Activated CD8-positive, alpha-beta memory T cell treated with anti-CD3 and anti-CD28 coated beads, Interleukin-2, amount 50 U/mL, for 1 hour (primary cell): ENCODE measurements around the gene AMHR2.
"Not testable (repeated sequence)": the region's sequence is repeated elsewhere in the genome, so short reads cannot be mapped to it uniquely, and the experiment has no call there.

Experiments used
- DNase-seq: peaks from one replicate; pipeline ENCODE4 v3.0.0-alpha.2; 2020; ENCODE audit errors: extremely low read depth

AMHR2 gene

DNA sequence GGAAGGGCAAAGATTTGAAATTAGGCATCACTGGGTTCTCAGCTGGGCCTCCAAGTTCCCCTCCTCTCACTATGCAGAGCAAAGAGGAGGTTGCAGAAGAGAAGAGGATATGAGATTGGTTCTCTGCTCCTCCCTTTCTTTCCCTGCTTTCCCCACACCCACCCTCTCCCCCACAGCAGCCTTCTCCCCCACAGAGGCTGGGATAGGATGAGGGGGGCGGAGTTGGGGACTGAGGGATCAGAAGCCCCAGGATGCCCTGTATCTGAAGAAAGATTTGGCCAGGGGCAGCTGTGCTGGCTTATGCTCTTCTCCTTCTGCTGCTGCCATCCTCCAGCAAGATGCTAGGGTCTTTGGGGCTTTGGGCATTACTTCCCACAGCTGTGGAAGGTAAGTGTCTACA is at the start of gene AMHR2:
AMHR2 (plus strand) TSS at position 259 of the 400 bp plus-strand sequence; CDS start at position 339, 80 bp downstream.
- no peak for DNase-seq

DNA sequence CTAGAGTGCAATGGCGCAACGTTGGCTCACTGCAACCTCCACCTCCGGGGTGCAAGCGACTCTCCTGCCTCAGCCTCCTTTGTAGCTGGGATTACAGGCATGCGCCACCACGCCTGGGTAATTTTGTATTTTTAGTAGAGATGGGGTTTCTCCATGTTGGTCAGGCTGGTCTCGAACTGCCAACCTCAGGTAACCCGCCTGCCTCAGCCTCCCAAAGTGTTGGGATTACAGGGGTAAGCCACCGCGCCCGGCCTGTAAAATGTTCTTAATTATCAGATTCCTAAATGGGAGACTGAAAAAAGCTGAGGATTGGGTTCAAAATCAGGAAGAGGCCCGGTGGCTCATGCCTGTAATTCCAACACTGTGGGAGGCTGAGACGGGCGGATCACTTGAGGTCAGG is 49.4 kb upstream of the AMHR2 start:
- not testable (repeated sequence) for DNase-seq

DNA sequence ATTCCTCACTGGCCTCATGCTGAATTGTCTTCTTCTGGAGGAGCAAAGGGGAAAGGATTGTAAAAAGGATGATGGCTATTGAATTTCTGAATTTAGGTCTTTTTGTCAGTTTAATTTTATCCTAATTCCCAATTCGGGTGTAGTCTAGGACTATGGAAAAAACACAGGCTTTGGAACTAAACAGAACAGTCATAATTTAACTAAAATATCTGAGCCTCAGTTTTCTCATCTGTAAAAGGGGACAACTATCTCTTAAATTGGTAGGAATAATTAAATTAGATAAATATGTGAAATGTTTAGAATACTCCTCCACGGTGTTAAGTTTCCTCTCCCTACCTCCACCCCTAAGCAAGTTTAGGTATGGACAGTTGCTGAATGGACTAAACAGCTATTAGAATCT is 46.9 kb upstream of the AMHR2 start:
- DNase-seq, result no peak

DNA sequence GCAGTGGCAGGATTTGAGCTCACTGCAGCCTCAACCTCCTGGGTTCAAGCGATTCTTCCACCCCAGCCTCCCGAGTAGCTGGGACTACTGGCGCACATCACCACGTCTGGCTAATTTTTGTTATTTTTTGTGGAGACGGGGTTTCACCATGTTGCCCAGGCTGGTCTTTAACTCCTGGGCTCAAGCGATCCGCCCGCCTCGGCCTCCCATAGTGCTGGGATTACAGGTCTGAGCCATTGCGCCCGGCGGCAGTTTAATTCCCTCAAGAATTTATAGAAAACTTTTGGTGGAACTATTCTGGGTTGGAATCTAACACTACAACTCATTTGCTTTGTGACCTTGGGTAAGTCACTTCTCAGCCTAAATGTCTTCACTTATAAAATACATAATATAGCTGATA is 45.4 kb upstream of the AMHR2 start:
- no peak for DNase-seq

DNA sequence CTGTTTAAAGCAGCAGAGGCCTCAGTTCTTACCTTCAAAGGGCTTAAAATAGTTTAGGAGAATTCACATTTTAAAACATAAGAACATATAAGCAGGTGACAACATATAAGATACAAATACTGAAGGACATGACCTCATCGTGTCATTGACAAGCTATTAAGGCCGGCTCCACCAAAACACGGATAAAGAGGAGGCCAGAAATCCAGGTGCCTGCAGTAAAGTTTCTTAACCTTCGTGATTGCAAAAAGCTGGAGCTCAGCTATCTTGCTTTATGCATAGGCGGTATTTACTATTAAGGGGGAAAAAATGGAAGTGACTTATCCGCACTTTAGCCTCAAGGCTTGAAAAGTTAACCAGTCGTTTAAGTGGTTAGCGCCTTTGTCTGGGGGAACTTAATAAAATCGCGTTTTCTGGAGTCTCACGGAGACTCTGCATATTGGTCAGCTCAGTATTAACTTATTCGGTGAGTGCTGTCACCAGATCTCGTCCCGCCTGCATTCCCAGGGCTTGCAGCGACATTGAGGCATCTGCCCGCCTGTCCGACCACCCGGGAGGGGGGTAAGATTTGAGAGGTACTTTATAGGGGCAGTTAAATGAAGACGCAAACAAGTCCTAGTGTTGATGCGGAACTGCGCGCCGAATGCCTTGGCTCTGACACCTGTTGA is 44.8 kb upstream of the AMHR2 start:
- no peak for DNase-seq

DNA sequence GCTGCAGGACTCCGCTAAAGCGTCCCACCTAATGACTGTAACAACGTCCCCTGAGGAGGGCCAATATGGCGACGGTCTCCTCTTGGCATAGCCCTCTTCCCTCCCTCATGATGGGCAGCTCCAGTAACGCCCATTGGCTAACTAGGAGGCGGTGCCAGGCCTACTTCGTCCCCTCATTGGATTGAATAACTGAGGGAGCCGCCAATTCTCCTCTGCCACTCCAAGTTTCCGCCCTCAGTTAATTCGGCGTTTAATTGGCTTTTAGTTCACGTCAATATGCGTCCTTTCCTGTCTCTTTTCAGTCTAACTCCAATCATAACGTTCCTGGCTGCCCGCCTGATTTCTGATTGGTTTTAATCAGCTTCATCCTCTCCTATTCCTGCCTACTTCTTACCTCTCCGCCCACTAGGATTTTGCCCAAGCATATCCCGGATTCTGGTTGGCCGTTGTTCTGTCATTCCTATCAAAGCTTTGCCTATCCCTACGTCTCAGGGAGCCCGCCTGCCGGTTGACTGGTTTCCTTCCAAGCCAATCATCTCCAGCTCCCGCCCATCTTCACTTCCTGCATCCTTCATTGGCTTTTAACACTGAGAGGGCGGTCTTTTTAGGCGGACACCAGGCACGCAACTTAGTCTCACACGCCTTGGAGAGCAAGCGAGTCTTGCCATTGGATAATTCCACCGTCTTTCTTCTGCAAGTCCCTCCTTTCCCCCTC is 44.1 kb upstream of the AMHR2 start:
- DNase-seq, result peak; percentile 97

DNA sequence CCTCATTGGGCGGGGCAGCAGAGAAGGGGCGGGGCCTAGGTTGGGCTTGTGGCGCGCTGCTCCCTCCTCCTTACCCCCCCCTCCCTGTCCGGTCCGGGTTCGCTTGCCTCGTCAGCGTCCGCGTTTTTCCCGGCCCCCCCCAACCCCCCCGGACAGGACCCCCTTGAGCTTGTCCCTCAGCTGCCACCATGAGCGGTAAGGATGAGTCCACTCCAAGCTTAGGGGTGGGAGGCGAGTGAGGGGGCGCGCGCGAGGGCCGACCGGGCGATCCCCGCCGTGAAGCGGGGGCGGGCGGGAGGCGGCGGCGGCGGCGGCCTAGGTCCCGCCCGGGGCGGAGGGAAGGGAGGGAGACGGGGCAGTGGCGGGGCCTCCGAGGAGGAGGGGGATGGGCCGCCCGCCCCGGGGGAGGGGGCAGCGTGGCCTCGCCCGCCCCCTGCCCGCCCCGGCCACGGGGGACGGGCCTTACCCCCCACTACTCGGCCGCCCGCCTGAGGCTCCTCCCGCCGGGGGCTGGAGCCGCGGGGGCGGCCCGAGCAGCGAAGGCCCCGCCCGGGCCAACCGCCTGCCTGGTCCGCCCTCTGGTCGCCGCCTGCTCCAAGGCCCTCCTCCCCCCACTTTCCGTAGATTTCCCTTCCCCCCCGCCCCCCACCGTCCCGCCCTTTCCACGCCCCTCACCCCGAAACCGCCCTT is 43.4 kb upstream of the AMHR2 start, which contains the start of gene SP1:
SP1 (plus strand) TSS at position 73 of the 690 bp plus-strand sequence; CDS start at position 189, 116 bp downstream.
- peak; percentile 63 for DNase-seq

DNA sequence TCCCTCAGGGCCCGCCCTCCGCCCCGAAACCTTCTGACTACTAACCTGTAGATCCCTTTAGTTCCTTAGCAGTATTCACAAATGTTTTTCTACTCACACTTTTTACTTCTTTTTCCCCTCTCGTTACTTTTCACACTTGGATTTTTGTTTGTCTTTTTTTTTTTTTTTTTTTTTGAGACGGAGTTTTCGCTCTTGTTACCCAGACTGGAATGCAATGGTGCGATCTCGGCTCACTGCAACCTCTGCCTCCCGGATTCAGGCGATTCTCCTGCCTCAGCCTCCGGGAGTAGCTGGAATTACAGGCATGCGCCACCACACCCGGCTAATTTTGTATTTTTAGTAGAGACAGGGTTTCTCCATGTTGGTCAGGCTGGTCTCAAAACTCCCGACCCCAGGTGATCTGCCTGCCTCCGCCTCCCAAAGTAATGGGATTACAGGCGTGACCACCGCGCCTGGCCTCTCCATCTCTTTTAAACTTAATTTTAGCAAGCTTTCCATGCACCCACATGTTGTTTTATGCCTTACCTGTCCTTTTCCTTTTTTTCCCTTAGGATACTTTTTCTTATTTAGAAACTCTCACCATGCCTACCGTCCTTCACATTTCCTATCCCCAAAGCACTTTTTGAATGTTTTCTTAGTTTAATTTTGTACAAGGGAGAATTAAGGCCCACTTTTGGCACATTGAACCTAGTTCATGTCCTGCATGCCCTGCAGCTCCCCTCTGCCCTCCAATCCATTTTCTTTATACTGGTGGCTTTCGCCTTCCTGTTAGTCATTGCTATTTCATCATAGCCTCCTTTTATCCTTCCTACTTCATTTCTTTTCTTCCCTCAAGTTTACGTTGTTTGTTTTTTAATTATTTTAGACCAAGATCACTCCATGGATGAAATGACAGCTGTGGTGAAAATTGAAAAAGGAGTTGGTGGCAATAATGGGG is 42.6 kb upstream of the AMHR2 start:
- DNase-seq, result no peak

DNA sequence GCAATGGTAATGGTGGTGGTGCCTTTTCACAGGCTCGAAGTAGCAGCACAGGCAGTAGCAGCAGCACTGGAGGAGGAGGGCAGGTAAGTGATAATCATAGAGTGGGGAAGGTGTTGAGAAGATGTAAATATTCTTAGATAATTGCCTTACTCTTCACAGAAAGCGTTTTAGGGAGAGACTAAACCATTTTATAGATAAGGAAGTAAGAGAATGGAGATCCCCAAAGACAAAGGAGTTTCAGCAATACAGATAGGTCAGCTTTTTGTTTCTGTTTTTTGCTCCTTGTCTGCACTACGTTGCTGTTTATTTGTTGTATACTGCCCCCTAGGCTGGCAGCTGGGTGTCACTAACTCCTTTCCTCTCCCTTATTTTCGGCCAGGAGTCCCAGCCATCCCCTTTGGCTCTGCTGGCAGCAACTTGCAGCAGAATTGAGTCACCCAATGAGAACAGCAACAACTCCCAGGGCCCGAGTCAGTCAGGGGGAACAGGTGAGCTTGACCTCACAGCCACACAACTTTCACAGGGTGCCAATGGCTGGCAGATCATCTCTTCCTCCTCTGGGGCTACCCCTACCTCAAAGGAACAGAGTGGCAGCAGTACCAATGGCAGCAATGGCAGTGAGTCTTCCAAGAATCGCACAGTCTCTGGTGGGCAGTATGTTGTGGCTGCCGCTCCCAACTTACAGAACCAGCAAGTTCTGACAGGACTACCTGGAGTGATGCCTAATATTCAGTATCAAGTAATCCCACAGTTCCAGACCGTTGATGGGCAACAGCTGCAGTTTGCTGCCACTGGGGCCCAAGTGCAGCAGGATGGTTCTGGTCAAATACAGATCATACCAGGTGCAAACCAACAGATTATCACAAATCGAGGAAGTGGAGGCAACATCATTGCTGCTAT is 41.7 kb upstream of the AMHR2 start:
- peak; percentile 7 for DNase-seq

DNA sequence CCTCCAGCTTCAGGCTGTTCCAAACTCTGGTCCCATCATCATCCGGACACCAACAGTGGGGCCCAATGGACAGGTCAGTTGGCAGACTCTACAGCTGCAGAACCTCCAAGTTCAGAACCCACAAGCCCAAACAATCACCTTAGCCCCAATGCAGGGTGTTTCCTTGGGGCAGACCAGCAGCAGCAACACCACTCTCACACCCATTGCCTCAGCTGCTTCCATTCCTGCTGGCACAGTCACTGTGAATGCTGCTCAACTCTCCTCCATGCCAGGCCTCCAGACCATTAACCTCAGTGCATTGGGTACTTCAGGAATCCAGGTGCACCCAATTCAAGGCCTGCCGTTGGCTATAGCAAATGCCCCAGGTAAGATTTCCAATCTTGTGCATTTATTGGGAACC is 40.4 kb upstream of the AMHR2 start:
- DNase-seq, result no peak

DNA sequence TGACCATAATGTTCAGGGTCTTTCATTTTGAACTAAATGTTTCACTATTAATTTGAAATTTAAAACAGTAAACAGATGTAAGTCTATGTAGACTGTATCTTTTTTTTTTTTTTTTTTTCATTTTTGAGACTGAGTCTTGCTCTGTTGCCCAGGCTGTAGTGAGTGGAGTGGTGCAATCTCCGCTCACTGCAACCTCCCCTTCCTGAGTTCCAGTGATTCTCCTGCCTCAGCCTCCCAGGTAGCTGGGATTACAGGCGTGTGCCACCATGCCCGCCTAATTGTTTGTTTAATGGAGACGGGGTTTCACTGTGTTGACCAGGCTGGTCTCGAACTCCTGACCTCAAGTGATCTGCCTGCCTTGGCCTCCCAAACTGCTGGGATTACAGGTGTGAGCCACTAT is 37.3 kb upstream of the AMHR2 start:
- not testable (repeated sequence) for DNase-seq

DNA sequence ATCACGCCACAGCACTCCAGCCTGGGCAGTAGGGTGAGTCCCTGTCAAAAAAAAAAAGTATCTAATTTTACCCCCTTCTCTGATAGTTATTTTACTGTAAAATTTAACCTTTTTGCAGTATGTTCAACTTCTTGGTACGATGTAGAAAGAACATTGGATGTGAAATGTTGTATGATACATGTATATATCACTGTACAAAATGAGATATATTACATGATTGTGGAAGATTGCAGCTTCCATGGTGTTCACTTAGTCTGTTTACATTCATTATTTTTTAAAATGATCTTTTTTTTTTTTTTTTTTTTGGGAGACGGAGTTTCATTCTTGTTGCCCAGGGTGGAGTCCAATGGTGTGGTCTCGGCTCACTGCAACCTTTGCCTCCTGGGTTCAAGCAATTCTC is 34.7 kb upstream of the AMHR2 start:
- DNase-seq, result no peak

DNA sequence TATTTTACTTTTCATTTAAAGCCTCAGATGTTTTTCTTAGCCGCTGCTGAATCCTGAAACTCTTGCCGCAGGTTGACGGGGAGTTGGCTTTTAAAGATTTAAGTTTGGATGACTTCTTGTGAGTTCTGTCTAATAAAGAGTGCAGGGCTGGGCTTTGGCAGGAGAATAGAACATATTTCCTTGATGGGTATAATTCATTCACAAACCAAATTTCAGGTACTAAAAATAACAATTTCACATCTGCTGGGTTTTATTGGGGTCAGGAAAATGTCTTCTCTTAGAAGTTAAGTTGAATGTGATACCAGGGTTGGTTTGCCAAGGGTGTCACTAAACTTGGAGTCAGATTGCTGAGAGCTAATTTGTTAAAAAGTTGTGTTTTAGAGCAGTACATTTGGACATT is 34.0 kb upstream of the AMHR2 start:
- no peak for DNase-seq

DNA sequence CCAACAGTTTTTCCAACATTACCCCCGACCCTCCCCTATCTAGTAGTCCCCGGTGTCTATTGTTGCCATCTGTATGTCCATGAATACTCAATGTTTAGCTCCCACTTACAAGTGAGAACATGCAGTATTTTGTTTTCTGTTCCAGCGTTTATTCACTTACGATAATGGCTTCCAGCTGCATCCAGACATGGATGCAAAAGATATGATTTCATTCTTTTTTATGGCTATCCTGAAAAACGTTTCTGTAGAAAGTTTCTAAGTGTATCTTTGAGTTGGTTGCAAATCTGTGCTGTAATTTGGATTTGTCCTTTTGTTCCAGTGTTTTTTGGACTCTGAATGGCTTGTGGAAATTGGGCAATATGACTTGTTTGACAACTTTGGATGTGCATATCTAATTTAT is 31.9 kb upstream of the AMHR2 start:
- no peak for DNase-seq

DNA sequence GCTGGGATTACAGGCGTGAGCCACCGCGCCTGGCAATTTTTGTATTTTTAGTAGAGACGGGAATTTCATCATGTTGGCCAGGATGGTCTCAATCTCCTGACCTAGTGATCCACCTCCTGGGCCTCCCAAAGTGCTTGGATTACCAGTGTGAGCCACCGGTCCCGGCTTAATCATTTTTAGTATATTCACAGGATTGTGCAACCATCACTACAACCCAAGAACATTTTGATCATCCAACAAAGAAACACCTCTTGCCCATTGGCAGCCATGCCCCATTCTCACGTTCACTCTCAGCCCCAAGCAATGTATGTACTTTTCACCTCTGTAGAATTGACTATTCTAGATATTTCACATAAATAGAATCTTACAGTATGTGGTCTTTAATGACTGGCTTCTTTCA is 23.8 kb upstream of the AMHR2 start:
- no peak for DNase-seq

DNA sequence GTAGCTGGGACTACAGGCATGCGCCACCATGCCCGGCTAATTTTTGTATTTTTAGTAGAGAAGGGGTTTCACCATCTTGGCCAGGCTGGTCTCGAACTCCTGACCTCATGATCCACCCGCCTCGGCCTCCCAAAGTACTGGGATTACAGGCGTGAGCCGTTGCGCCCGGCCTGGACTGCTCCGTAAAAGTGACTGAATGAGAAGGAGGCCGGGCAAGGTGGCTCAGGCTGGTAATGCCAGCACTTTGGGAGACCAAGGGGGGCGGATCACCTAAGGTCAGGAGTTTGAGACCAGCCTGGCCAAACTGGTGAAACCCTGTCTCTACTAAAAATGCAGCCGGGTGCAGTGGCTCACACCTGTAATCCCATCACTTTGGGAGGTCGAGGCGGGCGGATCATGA is 21.3 kb upstream of the AMHR2 start:
- not testable (repeated sequence) for DNase-seq

DNA sequence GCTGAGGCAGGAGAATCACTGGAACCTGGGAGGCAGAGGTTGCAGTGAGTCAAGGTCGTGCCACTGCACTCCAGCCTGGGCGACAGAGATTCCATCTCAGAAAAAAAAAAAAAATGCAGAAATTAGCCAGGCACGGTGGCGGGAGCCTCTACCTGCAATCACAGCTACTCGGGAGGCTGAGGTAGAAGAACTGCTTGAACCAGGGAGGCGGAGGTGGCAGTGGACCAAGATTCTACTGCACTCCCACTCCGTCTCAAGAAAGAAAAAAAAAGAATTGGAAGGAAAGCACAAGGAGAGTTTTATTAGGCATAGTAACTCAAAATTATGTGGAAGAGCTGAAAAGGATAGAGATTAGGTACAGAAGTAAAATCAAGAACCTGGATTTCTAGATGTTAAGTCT is 20.8 kb upstream of the AMHR2 start:
- no peak for DNase-seq

DNA sequence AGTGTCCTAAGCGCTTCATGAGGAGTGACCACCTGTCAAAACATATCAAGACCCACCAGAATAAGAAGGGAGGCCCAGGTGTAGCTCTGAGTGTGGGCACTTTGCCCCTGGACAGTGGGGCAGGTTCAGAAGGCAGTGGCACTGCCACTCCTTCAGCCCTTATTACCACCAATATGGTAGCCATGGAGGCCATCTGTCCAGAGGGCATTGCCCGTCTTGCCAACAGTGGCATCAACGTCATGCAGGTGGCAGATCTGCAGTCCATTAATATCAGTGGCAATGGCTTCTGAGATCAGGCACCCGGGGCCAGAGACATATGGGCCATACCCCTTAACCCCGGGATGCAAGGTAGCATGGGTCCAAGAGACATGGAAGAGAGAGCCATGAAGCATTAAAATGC is 12.7 kb upstream of the AMHR2 start:
- DNase-seq, result no peak

DNA sequence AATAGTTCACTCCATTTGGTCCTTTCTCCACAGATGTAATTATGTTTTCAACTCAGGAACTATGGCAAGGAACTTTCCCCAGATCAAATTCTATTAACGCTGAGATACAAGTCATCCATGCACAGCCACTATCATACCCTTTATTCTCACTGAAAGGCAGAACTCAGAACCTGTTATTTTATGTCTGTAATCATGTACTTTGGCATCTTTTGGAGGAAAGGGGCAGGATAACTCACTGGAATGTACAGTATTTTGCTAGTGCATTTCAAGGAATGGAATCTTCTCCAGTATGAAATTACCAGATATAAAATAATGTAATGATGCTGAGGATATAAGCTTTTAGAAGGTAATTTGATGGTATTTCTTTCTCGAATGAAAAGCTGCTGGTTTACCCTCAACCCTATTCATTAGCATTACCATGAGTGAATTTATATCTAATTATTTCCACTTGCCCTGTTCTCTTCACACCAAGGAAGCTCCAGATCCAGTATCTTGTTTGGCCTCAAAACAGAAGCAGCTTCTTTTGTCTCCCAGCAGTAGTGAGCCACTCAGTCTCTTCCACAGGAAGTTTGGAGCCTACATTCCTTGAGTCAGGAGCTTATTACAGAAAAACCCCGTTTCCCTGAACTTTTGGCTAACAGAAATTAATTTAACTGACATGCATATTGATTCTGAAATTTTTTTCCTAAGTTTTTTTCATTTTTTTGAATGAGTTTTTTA is 10.0 kb upstream of the AMHR2 start:
- no peak for DNase-seq
